ENCODE measurements around the gene APOL2. TPM values are rescaled to one million over a fixed set of nuclear protein-coding genes. Genes with fewer than 3 reads are reported as not detected.

Gene APOL2
- total RNA-seq, 1 donor from 2014 or later, result 77.2 TPM

DNA sequence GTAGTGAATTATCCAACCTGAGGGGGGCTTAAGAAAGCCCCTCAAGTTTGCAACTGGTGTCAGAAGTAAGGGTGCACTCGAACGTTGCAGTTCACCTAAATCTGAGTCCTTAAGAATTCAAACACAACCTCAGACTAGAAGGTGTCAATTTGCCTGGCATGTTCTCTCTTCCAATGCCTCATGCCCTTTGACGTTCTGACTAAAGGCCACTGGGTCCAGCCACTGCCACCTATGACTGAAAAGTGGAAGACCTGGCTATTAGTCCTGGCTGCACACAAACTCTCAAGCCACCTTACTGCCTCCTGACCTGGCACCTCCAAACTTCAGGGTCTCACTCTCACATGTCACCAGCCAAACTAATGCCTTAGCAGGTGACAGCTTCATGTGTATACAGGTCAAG is 45.8 kb downstream of the APOL2 start:
- Histone ChIP-seq H2AFZ (ENCODE audit: low read depth, low read length) (no peak overlapping the region), H3K27ac (ENCODE audit: low read depth, low read length) (no peak overlapping the region), H3K4me2 (ENCODE audit: low read length) (no peak overlapping the region), H4K20me1 (ENCODE audit: insufficient read depth, low read length) (no peaks in the 10 kb centered on the region), H3K36me3 (ENCODE audit: insufficient read depth, low read length) (no peaks in the 10 kb centered on the region), H3K27me3 (ENCODE audit: insufficient read depth, low read length) (peaks cover 4% of the 10 kb centered on the region), H3K9me3 (ENCODE audit: insufficient read depth, low read depth, low read length) (no peaks in the 10 kb centered on the region), H3K79me2 (ENCODE audit: insufficient read depth, low read length) (no peaks in the 10 kb centered on the region), H3K4me1 (ENCODE audit: insufficient read depth, low read length) (peaks cover 13% of the 10 kb centered on the region), H3K4me3 (ENCODE audit: insufficient read depth, low read depth, low read length) (no peak overlapping the region), H3K9ac (ENCODE audit: low read length) (no peak overlapping the region)
- FAIRE-seq, result no peak
- H3K27me3 Mint-ChIP-seq (ENCODE audit: low read depth, unreplicated experiment), result peaks cover 33% of the 10 kb centered on the region
- TF ChIP-seq EZH2 (IDR thresholded peaks at IDR 0.05; ENCODE audit: insufficient read depth, low read length), result no peak
- no peaks in the 10 kb centered on the region for H3K36me3 Mint-ChIP-seq (ENCODE audit: low read depth, unreplicated experiment)
- peaks cover 23% of the 10 kb centered on the region for H3K4me1 Mint-ChIP-seq (ENCODE audit: low read depth, unreplicated experiment)
- no peak overlapping the region for H3K4me3 Mint-ChIP-seq (ENCODE audit: unreplicated experiment)
- no peak overlapping the region for H3K27ac Mint-ChIP-seq (ENCODE audit: unreplicated experiment)
- DNase-seq (ENCODE audit: low read depth), result no peak
- H3K9me3 Mint-ChIP-seq (ENCODE audit: unreplicated experiment), result no peaks in the 10 kb centered on the region

DNA sequence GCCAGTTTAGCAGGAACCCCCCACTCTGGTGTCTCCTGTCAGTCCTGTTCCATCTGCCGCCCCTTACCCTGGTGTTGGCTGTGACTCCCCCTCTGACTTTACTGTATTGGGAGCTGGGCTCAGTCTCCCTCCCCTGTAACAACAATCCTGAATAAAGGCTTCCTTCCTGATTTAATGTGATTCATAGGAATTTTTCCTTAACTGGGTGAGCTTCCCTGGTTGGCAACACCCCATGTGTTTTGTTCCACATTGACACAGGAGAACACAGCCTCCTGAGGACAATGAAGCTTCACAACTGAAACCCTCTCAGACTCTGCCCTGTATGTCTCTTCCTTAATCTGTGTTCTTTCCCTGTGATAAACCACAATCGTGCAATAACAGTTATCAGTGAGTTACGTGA is 46.2 kb downstream of the APOL2 start:
- Histone ChIP-seq H4K20me1 (ENCODE audit: insufficient read depth, low read length) (no peaks in the 10 kb centered on the region), H3K4me1 (ENCODE audit: insufficient read depth, low read length) (peaks cover 13% of the 10 kb centered on the region), H3K9me3 (ENCODE audit: insufficient read depth, low read depth, low read length) (no peaks in the 10 kb centered on the region), H3K4me3 (ENCODE audit: insufficient read depth, low read depth, low read length) (no peak overlapping the region), H3K9ac (ENCODE audit: low read length) (no peak overlapping the region), H3K79me2 (ENCODE audit: insufficient read depth, low read length) (no peaks in the 10 kb centered on the region), H2AFZ (ENCODE audit: low read depth, low read length) (no peak overlapping the region), H3K36me3 (ENCODE audit: insufficient read depth, low read length) (no peaks in the 10 kb centered on the region), H3K4me2 (ENCODE audit: low read length) (no peak overlapping the region), H3K27ac (ENCODE audit: low read depth, low read length) (no peak overlapping the region), H3K27me3 (ENCODE audit: insufficient read depth, low read length) (peaks cover 5% of the 10 kb centered on the region)
- DNase-seq (ENCODE audit: low read depth), result no peak
- no peak for TF ChIP-seq EZH2 (IDR thresholded peaks at IDR 0.05; ENCODE audit: insufficient read depth, low read length)
- TF ChIP-seq, protein P1, sequence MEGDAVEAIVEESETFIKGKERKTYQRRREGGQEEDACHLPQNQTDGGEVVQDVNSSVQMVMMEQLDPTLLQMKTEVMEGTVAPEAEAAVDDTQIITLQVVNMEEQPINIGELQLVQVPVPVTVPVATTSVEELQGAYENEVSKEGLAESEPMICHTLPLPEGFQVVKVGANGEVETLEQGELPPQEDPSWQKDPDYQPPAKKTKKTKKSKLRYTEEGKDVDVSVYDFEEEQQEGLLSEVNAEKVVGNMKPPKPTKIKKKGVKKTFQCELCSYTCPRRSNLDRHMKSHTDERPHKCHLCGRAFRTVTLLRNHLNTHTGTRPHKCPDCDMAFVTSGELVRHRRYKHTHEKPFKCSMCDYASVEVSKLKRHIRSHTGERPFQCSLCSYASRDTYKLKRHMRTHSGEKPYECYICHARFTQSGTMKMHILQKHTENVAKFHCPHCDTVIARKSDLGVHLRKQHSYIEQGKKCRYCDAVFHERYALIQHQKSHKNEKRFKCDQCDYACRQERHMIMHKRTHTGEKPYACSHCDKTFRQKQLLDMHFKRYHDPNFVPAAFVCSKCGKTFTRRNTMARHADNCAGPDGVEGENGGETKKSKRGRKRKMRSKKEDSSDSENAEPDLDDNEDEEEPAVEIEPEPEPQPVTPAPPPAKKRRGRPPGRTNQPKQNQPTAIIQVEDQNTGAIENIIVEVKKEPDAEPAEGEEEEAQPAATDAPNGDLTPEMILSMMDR (IDR thresholded peaks at IDR 0.05; ENCODE audit: insufficient read depth, low read depth, low read length), result no peak
- Mint-ChIP-seq H3K9me3 (ENCODE audit: unreplicated experiment) (no peaks in the 10 kb centered on the region), H3K4me3 (ENCODE audit: unreplicated experiment) (no peak overlapping the region), H3K36me3 (ENCODE audit: low read depth, unreplicated experiment) (no peaks in the 10 kb centered on the region), H3K27me3 (ENCODE audit: low read depth, unreplicated experiment) (peaks cover 37% of the 10 kb centered on the region), H3K27ac (ENCODE audit: unreplicated experiment) (no peak overlapping the region), H3K4me1 (ENCODE audit: low read depth, unreplicated experiment) (peaks cover 23% of the 10 kb centered on the region)
- FAIRE-seq, result no peak

DNA sequence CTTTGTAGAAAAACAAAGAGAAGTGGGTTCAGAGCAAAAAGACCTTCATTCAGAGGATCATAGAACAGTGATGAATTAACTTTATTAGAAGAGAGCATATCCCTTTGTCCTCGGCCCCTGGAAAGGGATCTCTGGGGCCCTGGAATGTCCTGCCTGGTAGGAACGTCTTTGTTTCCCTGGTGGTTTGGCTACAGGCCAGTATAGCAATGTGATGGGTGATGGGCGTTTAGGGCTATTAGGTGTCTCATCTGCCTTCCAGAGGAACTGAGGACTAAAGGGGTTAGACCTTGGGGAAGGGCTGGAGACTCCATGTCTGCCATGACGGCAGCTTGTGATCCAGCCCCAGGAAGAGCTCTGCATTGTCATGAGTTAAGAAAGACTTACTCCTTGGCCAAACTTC is 46.8 kb downstream of the APOL2 start:
- DNase-seq (ENCODE audit: low read depth), result no peak
- Histone ChIP-seq H3K9me3 (ENCODE audit: insufficient read depth, low read depth, low read length) (no peaks in the 10 kb centered on the region), H3K4me3 (ENCODE audit: insufficient read depth, low read depth, low read length) (no peak overlapping the region), H3K36me3 (ENCODE audit: insufficient read depth, low read length) (no peaks in the 10 kb centered on the region), H3K9ac (ENCODE audit: low read length) (no peak overlapping the region), H2AFZ (ENCODE audit: low read depth, low read length) (no peak overlapping the region), H3K79me2 (ENCODE audit: insufficient read depth, low read length) (no peaks in the 10 kb centered on the region), H3K4me2 (ENCODE audit: low read length) (no peak overlapping the region), H3K4me1 (ENCODE audit: insufficient read depth, low read length) (peaks cover 10% of the 10 kb centered on the region), H3K27ac (ENCODE audit: low read depth, low read length) (no peak overlapping the region), H4K20me1 (ENCODE audit: insufficient read depth, low read length) (no peaks in the 10 kb centered on the region), H3K27me3 (ENCODE audit: insufficient read depth, low read length) (peaks cover 6% of the 10 kb centered on the region)
- Mint-ChIP-seq H3K4me3 (ENCODE audit: unreplicated experiment) (no peak overlapping the region), H3K4me1 (ENCODE audit: low read depth, unreplicated experiment) (peaks cover 19% of the 10 kb centered on the region), H3K9me3 (ENCODE audit: unreplicated experiment) (no peaks in the 10 kb centered on the region), H3K27me3 (ENCODE audit: low read depth, unreplicated experiment) (peaks cover 40% of the 10 kb centered on the region), H3K36me3 (ENCODE audit: low read depth, unreplicated experiment) (no peaks in the 10 kb centered on the region), H3K27ac (ENCODE audit: unreplicated experiment) (no peak overlapping the region)
- no peak for FAIRE-seq
- TF ChIP-seq, protein P1 (IDR thresholded peaks at IDR 0.05; ENCODE audit: insufficient read depth, low read depth, low read length), result no peak
- TF ChIP-seq EZH2 (IDR thresholded peaks at IDR 0.05; ENCODE audit: insufficient read depth, low read length), result no peak

All from astrocyte (in vitro differentiated cells and primary cell).